OCI-LY7 (cell line): ENCODE data around the gene ALDH1A2.

Source experiments
- EZH2phosphoT487 ChIP-seq: fragments of 200-600 bp; sonication (generic); IDR thresholded peaks from 2 replicates; pipeline ENCODE4 v1.6.1; 2018; ENCODE audit warnings: low read depth, borderline replicate concordance, mild to moderate bottlenecking, mixed run types, antibody characterized with exemption, low read length, moderate library complexity, mixed read lengths
- TF ChIP-seq, protein P1 (sequence below): fragments of 200-600 bp; sonication (generic); conservative IDR thresholded peaks from 2 replicates; pipeline ENCODE4 v1.5.1; 2014; ENCODE audit warnings: mild to moderate bottlenecking, antibody characterized with exemption, low read length, moderate library complexity, mixed read lengths

GRCh38 chr15:58064980-58065444 is 499 bp downstream of the ALDH1A2 start:
- TF ChIP-seq, protein P1, sequence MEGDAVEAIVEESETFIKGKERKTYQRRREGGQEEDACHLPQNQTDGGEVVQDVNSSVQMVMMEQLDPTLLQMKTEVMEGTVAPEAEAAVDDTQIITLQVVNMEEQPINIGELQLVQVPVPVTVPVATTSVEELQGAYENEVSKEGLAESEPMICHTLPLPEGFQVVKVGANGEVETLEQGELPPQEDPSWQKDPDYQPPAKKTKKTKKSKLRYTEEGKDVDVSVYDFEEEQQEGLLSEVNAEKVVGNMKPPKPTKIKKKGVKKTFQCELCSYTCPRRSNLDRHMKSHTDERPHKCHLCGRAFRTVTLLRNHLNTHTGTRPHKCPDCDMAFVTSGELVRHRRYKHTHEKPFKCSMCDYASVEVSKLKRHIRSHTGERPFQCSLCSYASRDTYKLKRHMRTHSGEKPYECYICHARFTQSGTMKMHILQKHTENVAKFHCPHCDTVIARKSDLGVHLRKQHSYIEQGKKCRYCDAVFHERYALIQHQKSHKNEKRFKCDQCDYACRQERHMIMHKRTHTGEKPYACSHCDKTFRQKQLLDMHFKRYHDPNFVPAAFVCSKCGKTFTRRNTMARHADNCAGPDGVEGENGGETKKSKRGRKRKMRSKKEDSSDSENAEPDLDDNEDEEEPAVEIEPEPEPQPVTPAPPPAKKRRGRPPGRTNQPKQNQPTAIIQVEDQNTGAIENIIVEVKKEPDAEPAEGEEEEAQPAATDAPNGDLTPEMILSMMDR = no peak
- TF ChIP-seq EZH2phosphoT487 = no peak
